ENCODE measurements around the gene NEUROD4. TPM values are rescaled to one million over a fixed set of nuclear protein-coding genes. Genes with fewer than 3 reads are reported as not detected.

Gene NEUROD4
- total and polyA plus RNA-seq, 2 experiments from 2014 or later, result 0.07 to 0.13 TPM

DNA sequence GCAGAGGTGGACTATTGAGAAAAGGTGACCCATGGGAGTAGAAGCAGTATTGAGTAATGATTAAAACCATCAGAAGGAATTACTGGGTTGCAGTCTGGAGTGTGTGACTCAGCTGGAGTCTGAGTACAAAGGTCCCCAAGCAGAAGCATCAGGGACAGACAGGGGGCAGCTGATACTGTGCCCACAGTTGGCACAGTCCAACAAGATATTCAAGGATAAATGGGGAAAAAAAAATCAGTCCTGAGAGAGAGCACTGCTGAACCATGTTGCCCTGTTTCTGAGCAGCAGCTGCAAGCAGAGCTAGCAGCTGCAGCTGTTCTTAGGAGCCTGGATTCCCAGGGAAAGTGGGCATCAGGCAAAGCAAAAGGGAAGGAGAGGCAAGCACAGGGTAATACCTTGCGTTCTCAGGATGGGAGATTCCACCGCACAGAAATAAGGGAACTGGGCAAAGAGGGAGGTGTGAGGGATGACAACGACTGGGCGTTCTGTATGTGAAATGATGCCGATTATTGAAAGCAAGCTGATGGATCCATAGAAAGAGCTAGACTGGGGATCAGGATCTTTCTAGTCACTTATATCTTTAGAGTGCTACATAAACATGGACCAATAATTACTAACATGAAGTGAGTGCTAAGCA lies 17.7 kb downstream of the NEUROD4 start:
- Mint-ChIP-seq H3K4me1 (peaks cover 18% of the 10 kb centered on the region), H3K27me3 (ENCODE audit: insufficient read depth, low read depth, poor library complexity) (peaks cover 7% of the 10 kb centered on the region), H3K4me3 (no peak overlapping the region), H3K9me3 (no peaks in the 10 kb centered on the region), H3K36me3 (ENCODE audit: low read depth) (no peaks in the 10 kb centered on the region), H3K27ac (no peak overlapping the region)
- no peak for ATAC-seq
- Histone ChIP-seq H2AFZ (no peak overlapping the region), H3F3A (replicated peaks; ENCODE audit: low read depth) (no peaks in the 10 kb centered on the region), H4K20me1 (replicated peaks; ENCODE audit: insufficient read depth) (no peaks in the 10 kb centered on the region), H3K79me2 (replicated peaks; ENCODE audit: insufficient read depth) (no peaks in the 10 kb centered on the region), H3K27me3 (ENCODE audit: insufficient read depth) (no peaks in the 10 kb centered on the region), H3K4me1 (ENCODE audit: insufficient read depth) (peaks cover 2% of the 10 kb centered on the region), H3K4me2 (no peak overlapping the region), H3K9me2 (ENCODE audit: insufficient read depth) (no peaks in the 10 kb centered on the region), H3K36me3 (ENCODE audit: insufficient read depth) (no peaks in the 10 kb centered on the region), H3K27ac (ENCODE audit: low read depth) (no peak overlapping the region), H3K4me3 (no peak overlapping the region)
- DNase-seq (ENCODE audit: low spot score), result no peak
- no peak for TF ChIP-seq POLR2AphosphoS5 (IDR thresholded peaks at IDR 0.05; ENCODE audit: low read depth)
- TF ChIP-seq, protein P1, sequence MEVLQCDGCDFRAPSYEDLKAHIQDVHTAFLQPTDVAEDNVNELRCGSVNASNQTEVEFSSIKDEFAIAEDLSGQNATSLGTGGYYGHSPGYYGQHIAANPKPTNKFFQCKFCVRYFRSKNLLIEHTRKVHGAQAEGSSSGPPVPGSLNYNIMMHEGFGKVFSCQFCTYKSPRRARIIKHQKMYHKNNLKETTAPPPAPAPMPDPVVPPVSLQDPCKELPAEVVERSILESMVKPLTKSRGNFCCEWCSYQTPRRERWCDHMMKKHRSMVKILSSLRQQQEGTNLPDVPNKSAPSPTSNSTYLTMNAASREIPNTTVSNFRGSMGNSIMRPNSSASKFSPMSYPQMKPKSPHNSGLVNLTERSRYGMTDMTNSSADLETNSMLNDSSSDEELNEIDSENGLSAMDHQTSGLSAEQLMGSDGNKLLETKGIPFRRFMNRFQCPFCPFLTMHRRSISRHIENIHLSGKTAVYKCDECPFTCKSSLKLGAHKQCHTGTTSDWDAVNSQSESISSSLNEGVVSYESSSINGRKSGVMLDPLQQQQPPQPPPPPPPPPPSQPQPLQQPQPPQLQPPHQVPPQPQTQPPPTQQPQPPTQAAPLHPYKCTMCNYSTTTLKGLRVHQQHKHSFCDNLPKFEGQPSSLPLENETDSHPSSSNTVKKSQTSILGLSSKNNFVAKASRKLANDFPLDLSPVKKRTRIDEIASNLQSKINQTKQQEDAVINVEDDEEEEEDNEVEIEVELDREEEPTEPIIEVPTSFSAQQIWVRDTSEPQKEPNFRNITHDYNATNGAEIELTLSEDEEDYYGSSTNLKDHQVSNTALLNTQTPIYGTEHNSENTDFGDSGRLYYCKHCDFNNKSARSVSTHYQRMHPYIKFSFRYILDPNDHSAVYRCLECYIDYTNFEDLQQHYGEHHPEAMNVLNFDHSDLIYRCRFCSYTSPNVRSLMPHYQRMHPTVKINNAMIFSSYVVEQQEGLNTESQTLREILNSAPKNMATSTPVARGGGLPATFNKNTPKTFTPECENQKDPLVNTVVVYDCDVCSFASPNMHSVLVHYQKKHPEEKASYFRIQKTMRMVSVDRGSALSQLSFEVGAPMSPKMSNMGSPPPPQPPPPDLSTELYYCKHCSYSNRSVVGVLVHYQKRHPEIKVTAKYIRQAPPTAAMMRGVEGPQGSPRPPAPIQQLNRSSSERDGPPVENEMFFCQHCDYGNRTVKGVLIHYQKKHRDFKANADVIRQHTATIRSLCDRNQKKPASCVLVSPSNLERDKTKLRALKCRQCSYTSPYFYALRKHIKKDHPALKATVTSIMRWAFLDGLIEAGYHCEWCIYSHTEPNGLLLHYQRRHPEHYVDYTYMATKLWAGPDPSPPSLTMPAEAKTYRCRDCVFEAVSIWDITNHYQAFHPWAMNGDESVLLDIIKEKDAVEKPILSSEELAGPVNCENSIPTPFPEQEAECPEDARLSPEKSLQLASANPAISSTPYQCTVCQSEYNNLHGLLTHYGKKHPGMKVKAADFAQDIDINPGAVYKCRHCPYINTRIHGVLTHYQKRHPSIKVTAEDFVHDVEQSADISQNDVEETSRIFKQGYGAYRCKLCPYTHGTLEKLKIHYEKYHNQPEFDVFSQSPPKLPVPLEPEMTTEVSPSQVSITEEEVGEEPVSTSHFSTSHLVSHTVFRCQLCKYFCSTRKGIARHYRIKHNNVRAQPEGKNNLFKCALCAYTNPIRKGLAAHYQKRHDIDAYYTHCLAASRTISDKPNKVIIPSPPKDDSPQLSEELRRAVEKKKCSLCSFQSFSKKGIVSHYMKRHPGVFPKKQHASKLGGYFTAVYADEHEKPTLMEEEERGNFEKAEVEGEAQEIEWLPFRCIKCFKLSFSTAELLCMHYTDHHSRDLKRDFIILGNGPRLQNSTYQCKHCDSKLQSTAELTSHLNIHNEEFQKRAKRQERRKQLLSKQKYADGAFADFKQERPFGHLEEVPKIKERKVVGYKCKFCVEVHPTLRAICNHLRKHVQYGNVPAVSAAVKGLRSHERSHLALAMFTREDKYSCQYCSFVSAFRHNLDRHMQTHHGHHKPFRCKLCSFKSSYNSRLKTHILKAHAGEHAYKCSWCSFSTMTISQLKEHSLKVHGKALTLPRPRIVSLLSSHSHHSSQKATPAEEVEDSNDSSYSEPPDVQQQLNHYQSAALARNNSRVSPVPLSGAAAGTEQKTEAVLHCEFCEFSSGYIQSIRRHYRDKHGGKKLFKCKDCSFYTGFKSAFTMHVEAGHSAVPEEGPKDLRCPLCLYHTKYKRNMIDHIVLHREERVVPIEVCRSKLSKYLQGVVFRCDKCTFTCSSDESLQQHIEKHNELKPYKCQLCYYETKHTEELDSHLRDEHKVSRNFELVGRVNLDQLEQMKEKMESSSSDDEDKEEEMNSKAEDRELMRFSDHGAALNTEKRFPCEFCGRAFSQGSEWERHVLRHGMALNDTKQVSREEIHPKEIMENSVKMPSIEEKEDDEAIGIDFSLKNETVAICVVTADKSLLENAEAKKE (CRISPR knock-in tag; IDR thresholded peaks at IDR 0.05), result no peak
- TF ChIP-seq, protein P2, sequence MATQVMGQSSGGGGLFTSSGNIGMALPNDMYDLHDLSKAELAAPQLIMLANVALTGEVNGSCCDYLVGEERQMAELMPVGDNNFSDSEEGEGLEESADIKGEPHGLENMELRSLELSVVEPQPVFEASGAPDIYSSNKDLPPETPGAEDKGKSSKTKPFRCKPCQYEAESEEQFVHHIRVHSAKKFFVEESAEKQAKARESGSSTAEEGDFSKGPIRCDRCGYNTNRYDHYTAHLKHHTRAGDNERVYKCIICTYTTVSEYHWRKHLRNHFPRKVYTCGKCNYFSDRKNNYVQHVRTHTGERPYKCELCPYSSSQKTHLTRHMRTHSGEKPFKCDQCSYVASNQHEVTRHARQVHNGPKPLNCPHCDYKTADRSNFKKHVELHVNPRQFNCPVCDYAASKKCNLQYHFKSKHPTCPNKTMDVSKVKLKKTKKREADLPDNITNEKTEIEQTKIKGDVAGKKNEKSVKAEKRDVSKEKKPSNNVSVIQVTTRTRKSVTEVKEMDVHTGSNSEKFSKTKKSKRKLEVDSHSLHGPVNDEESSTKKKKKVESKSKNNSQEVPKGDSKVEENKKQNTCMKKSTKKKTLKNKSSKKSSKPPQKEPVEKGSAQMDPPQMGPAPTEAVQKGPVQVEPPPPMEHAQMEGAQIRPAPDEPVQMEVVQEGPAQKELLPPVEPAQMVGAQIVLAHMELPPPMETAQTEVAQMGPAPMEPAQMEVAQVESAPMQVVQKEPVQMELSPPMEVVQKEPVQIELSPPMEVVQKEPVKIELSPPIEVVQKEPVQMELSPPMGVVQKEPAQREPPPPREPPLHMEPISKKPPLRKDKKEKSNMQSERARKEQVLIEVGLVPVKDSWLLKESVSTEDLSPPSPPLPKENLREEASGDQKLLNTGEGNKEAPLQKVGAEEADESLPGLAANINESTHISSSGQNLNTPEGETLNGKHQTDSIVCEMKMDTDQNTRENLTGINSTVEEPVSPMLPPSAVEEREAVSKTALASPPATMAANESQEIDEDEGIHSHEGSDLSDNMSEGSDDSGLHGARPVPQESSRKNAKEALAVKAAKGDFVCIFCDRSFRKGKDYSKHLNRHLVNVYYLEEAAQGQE (IDR thresholded peaks at IDR 0.05; ENCODE audit: unreplicated experiment), result no peak
- TF ChIP-seq EZH2phosphoT487 (IDR thresholded peaks at IDR 0.05; ENCODE audit: unreplicated experiment), result no peak
- no peak for TF ChIP-seq ZNF114 (CRISPR knock-in tag; IDR thresholded peaks at IDR 0.05)
- TF ChIP-seq, protein P3, sequence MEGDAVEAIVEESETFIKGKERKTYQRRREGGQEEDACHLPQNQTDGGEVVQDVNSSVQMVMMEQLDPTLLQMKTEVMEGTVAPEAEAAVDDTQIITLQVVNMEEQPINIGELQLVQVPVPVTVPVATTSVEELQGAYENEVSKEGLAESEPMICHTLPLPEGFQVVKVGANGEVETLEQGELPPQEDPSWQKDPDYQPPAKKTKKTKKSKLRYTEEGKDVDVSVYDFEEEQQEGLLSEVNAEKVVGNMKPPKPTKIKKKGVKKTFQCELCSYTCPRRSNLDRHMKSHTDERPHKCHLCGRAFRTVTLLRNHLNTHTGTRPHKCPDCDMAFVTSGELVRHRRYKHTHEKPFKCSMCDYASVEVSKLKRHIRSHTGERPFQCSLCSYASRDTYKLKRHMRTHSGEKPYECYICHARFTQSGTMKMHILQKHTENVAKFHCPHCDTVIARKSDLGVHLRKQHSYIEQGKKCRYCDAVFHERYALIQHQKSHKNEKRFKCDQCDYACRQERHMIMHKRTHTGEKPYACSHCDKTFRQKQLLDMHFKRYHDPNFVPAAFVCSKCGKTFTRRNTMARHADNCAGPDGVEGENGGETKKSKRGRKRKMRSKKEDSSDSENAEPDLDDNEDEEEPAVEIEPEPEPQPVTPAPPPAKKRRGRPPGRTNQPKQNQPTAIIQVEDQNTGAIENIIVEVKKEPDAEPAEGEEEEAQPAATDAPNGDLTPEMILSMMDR (conservative IDR thresholded peaks at IDR 0.05; ENCODE audit: low read depth in 2 of 2), result no peak
- TF ChIP-seq, protein P4, sequence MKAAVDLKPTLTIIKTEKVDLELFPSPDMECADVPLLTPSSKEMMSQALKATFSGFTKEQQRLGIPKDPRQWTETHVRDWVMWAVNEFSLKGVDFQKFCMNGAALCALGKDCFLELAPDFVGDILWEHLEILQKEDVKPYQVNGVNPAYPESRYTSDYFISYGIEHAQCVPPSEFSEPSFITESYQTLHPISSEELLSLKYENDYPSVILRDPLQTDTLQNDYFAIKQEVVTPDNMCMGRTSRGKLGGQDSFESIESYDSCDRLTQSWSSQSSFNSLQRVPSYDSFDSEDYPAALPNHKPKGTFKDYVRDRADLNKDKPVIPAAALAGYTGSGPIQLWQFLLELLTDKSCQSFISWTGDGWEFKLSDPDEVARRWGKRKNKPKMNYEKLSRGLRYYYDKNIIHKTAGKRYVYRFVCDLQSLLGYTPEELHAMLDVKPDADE (IDR thresholded peaks at IDR 0.05), result no peak
- no peak for TF ChIP-seq EZH2 (IDR thresholded peaks at IDR 0.05; ENCODE audit: low read depth, unreplicated experiment)
- no peak for TF ChIP-seq NANOG (IDR thresholded peaks at IDR 0.05; ENCODE audit: borderline replicate concordance)
- no peak for TF ChIP-seq STAT1 (IDR thresholded peaks at IDR 0.05; ENCODE audit: unreplicated experiment)
- no peak for TF ChIP-seq ZNF331 (CRISPR knock-in tag; IDR thresholded peaks at IDR 0.05; ENCODE audit: low read depth)
- TF ChIP-seq CREB1 (CRISPR knock-in tag; IDR thresholded peaks at IDR 0.05; ENCODE audit: low read depth), result no peak
- no peak for TF ChIP-seq JUNB (IDR thresholded peaks at IDR 0.05; ENCODE audit: unreplicated experiment)
